Activated naive CD4-positive, alpha-beta T cell treated with anti-CD3 and anti-CD28 coated beads, Interleukin-2, amount 50 U/mL, for 72 hours (primary cell): Measurements from ENCODE around the gene SQSTM1. TPM values are rescaled to one million over a fixed set of nuclear protein-coding genes. Genes with fewer than 3 reads are reported as not detected.
A peak's percentile ranks its signal among the peaks of the same experiment; 100 is the strongest.

Experiments used
- ATAC-seq, 2 donors: fragments of 150-1000 bp; cut with Tn5 transposase; 2 replicates each; pipeline ENCODE4 v1.10.0; 2021; ENCODE audit warnings: mild to moderate bottlenecking in 2 of 2, moderate library complexity in 2 of 2
- DNase-seq, 2 donors: peaks; one replicate each; pipeline ENCODE4 v3.0.0; 2021 to 2022; ENCODE audit warnings: low spot score in 2 of 2
- H3K27ac Mint-ChIP-seq, 2 donors: one replicate each; pipeline ENCODE4 v1.8.0; 2022; ENCODE audit warnings: mild to moderate bottlenecking in 2 of 2, mixed read lengths in 2 of 2
- H3K36me3 Mint-ChIP-seq, 2 donors: one replicate each; pipeline ENCODE4 v1.8.0; 2022; ENCODE audit warnings: mixed read lengths in 2 of 2
- H3K9me3 Mint-ChIP-seq, 2 donors: one replicate each; pipeline ENCODE4 v1.8.0; 2022; ENCODE audit warnings: mixed read lengths in 2 of 2
- total RNA-seq, 2 donors: library from RNA; stranded (reverse); gene quantifications; one replicate each; pipeline ENCODE4 v1.2.3, GENCODE V29; 2022

The SQSTM1 gene
- total RNA-seq, 2 donors from 2014 or later, result 120 to 163 TPM

DNA sequence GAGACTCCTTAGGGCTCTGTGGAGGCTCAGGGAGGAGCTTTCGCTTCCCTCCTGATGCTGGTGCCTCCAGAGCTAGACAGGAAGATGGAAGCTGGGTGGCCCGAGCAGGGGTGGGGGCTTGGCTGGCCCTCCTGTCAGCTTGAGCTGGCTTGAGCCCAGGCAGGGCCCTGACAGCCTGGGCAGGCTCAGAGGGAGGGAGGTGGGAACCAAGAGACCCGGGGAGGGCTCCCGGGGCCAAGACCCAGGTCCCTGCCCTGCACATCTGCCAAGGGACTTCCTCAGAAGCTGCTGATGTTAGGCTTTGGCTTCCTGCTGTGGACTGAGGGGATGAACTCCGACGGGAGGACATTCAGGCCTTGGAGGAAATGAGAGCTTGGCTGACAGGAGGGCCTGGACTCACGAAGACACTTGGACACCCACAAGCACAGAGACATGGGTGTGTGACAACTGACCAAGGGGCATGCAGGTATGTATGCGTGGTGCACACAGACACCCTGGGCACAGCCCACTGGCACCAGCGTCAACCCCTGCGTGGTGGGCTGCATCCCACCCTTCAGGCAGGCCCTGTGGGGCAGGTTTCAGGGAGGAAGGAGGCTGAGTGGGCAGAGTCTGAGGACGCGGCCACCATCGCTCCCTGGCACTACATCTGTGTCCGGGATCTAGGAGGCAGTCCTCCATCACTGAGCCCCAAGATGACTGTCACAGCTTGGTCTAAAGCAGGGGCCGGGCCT, 28.7 kb upstream of the SQSTM1 start:
- ATAC-seq, result no peak
- peaks cover 0 to 6% of the 10 kb centered on the region in 2 donors for H3K36me3 Mint-ChIP-seq

DNA sequence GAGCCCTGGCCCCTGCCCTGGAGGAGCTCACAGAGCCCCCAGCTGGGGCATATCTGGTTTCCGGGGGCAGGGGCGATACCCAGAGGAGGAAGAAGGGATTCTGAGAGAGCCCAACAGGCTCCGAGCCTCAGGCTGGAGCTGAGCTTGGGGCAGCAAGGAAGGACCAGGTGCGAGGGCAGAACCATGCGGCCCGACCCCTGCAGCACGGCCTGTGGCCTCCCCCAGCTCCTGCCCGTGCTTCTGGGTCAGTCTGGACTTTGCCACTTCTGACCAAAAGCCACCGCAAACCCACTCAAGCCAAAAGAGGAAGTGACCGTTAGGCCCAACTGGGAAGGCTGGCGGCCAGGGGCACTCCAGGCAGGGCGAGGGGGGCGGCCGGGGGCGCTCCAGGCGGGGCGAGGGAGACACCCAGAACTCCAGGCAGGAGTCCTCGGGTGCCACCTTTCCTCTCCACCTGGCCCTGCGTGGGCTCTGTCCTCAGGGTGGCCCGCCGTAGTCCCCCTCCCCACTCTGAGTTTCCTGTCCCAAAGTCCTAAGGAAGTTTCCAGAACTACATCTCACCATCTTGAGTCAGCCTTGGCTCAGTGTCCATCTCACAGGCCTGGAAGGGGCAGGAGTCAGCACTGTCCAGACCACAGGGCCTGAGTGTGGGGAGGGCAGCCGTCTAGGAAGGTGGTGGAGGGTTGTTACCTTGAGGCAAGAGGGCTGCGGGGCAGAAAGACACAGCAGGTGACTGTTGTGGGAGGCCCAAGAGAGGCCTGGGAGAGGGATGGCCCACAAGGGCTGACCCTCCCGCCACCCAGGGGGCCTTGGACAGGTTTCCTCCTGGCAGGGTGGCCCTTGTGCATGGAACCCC, 27.9 kb upstream of the SQSTM1 start:
- DNase-seq, result no peak
- Mint-ChIP-seq H3K27ac (no peak overlapping the region), H3K9me3 (no peaks in the 10 kb centered on the region), H3K36me3 (peaks cover 0 to 6% of the 10 kb centered on the region in 2 donors)
- no peak for ATAC-seq

More for the DNA sequence above, 28.7 kb upstream of the SQSTM1 start:
- H3K27ac Mint-ChIP-seq, result no peak overlapping the region
- no peak for DNase-seq
- no peaks in the 10 kb centered on the region for H3K9me3 Mint-ChIP-seq

DNA sequence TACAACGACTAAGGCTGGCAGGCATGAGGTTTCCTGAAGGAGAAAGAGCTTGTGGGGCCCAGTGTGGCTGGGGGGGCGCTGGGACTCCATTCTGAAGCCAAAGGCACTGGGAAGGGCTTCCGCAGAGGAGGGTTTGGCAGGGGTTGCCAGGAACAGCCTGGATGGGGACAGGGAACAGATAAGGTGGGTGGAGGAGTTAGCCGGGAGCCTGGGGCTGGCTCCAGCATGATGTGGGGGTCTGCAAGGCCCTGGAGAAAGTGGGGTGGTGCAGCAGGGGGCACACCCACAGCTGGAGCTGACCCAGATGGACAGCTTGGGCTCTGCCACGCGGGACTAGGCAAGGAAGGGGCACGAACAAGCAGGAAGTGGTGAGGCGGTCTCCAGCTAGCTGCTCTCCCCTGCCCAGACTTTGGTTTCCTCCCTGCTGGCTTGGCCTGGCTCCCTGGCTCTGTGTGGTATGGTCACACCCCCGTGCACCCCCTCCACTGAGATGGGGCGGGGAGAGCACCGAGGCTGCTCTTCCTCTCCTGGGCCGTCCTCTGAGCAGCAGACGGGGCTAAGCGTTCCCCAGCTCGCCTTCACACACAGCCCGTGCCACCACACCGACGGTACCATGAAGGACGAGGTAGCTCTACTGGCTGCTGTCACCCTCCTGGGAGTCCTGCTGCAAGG, 27.1 kb upstream of the SQSTM1 start, which contains the start of gene LTC4S:
TSS of gene LTC4S (plus strand) at position 519 of the 672 bp plus-strand sequence. CDS start at position 614, 95 bp downstream.
- ATAC-seq (peak; percentile 7 to 50), DNase-seq (no peak)
- Mint-ChIP-seq H3K9me3 (no peaks in the 10 kb centered on the region), H3K36me3 (peaks cover 0 to 6% of the 10 kb centered on the region in 2 donors), H3K27ac (peak within 1 kb of the TSS in 1 of 2 donors; percentile 29)

DNA sequence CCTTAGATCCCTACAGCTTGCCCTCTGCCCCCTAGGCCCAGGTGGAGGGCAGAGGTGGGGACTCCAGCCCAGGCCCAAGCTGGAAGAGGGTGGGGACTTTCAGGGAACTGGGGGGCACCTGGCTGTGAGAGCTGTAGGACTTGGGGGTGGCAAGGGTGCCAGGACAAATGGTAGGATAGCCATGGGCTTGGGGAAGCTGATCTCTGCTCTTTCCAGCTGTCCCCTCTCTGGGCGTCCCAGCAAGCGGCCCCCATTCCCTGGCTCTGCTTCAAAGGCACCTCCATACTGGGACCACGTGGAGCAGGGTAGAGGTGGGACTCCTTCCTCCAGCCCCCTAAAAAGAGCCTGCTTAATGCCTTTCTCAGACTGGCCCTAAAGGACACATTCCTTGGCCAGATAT, 26.5 kb upstream of the SQSTM1 start:
- ATAC-seq, result no peak
- Mint-ChIP-seq H3K27ac (no peak overlapping the region), H3K9me3 (no peaks in the 10 kb centered on the region), H3K36me3 (peaks cover 0 to 5% of the 10 kb centered on the region in 2 donors)
- DNase-seq, result no peak

DNA sequence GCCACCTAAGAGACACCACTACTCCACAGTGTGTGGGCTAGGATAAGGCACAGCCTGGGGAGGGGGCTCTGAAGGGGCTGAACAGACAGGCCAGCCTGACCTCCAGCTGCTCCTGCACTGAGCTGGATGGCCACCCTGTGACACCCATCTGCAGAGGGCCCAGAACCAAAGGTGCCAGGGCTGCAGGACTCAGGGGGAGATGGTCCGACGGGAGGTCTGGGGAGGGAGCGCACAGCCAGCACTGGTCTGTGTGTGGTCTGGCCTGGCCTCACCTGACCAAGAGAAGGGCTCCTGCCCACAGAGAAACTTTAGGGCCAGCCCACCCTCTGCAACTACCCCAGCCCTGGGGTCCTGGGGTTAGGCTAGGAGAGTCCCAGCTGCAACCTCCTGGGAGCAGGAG, 26.1 kb upstream of the SQSTM1 start:
- no peaks in the 10 kb centered on the region for H3K9me3 Mint-ChIP-seq

DNA sequence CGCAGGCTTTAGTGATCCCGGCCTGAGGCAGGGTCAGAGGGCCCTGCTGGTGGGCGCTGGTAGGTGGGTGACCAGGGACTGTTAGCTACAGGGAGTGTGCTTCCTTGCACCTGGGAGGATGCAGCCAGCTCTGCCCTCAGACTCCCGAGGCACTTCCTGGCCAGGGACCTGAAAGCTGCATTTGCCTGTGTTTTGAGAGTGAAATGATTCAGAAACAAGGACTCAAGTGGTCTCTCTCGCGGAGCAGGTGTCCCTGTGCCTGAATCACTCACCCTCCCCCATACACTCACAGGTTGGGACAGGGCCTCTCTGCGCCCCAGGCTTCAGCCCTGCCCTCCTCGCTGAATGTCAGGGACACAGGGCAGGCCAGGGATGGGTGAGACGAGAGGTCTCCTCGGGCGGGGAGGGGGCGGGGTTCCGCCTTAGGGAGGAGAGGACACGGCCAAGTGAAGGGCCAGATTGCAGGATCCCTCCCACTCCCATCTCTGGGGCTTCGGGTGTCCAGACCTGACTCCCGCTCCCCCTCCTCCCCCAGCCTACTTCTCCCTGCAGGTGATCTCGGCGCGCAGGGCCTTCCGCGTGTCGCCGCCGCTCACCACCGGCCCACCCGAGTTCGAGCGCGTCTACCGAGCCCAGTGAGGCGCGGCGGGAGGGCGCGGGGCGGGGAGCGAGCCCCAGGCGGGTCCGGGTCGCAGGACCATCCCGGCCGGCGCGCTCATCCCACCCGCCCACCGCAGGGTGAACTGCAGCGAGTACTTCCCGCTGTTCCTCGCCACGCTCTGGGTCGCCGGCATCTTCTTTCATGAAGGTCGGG, 25.4 kb upstream of the SQSTM1 start:
- DNase-seq, result no peak
- peak in 1 of 2 donors; percentile 2 for ATAC-seq
- H3K9me3 Mint-ChIP-seq, result no peaks in the 10 kb centered on the region

More for the DNA sequence above, 26.1 kb upstream of the SQSTM1 start:
- ATAC-seq, result no peak
- DNase-seq, result no peak
- Mint-ChIP-seq H3K36me3 (peaks cover 0 to under 1% of the 10 kb centered on the region in 2 donors), H3K27ac (no peak overlapping the region)

DNA sequence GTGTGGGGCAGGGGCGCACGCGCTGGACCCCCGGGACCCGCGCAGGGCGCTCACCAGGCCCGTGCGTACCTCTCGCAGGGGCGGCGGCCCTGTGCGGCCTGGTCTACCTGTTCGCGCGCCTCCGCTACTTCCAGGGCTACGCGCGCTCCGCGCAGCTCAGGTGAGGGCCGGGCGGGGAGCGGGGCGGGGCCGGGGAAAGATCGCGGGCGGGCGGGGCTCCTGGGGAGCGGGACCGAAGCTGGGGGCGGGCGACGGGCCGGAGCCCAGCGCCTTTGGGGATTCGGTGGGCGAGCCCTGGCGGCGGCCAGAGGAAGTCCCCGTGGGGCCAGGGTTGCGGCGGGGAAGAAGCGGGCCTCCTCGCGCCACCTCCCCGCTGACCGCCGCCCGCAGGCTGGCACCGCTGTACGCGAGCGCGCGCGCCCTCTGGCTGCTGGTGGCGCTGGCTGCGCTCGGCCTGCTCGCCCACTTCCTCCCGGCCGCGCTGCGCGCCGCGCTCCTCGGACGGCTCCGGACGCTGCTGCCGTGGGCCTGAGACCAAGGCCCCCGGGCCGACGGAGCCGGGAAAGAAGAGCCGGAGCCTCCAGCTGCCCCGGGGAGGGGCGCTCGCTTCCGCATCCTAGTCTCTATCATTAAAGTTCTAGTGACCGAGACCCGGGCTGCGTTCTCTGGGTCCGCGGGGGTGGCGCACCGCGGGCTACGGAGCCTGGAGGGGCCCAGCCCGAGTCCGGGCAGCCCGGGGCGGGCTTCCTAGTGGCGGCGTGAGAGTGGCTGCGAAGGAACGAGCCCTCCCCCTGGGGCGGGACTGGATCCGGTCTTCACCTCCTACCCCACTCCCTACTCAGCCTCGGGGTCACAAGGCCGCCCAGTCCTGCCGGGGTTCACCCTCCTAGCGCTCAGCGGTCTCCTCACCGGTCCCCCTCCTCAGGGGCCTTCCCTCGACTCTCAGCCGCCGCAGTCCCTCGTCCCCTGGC, 24.6 kb upstream of the SQSTM1 start:
- H3K27ac Mint-ChIP-seq, result no peak overlapping the region
- ATAC-seq (peak; percentile 72 to 81), DNase-seq (peak; percentile 72 to 85)
- H3K36me3 Mint-ChIP-seq, result no peaks in the 10 kb centered on the region
- no peaks in the 10 kb centered on the region for H3K9me3 Mint-ChIP-seq

More for the DNA sequence above, 25.4 kb upstream of the SQSTM1 start:
- Mint-ChIP-seq H3K27ac (no peak overlapping the region), H3K36me3 (no peaks in the 10 kb centered on the region)

DNA sequence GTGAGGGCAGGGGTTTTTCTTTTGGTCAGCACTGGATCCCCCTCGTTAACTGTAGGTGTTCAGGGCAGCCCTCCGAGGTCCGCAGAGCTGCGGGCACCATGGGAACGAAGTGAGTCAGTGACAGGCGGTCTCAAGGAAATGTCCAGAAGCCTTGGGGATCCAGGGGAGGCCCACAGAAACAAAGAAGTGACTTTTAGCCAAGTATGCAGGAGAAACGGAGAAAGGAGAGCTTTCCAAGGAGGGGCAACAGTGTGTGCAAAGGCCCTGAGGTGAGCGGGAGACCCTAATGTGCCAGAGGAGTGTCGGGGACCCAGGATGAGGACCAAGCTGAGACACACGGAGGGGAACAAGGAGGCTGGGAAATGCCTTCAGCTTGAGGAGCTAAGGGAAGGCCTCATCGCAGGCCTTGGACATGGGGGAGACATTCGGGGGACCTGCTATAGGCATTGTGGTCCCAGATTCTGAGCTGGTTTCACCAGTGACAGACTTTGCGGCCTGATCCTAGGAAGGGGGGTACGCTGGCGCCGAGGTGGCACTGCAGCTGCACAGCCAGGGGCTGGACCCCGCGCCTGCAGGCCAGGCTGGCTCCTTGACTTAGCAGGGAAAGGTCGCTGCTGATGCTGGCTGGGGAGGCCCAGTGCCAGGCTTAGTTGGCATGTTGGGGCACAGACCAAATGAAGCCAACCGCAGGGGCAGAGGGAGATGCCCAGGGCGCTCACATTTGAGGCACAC, 23.7 kb upstream of the SQSTM1 start:
- Mint-ChIP-seq H3K27ac (no peak overlapping the region), H3K9me3 (no peaks in the 10 kb centered on the region), H3K36me3 (peaks cover 0 to 6% of the 10 kb centered on the region in 2 donors)
- DNase-seq, result no peak
- no peak for ATAC-seq

DNA sequence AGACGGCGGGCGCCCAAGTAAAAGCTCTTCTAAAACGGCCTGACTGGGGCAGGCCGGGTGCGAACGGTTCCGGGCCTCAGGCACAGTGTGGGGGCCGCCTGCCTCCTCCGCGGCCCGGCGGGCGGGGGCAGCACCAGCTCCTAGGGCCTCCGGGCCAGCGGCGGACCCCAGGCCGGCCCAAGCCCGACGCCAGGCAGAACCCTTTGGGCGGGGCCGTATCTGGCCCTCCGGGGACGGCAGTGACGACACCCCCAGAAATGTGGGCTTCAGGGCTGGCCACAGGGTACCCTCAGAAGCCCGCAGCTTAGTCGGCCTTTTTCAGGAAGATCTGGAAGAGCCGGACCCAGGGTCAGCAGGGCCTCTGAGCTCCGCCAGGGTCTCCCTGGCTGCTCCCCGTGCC, 23.0 kb upstream of the SQSTM1 start:
- no peaks in the 10 kb centered on the region for H3K9me3 Mint-ChIP-seq
- DNase-seq (no peak), ATAC-seq (no peak)
- no peak overlapping the region for H3K27ac Mint-ChIP-seq
- H3K36me3 Mint-ChIP-seq, result peaks cover 0 to 6% of the 10 kb centered on the region in 2 donors

DNA sequence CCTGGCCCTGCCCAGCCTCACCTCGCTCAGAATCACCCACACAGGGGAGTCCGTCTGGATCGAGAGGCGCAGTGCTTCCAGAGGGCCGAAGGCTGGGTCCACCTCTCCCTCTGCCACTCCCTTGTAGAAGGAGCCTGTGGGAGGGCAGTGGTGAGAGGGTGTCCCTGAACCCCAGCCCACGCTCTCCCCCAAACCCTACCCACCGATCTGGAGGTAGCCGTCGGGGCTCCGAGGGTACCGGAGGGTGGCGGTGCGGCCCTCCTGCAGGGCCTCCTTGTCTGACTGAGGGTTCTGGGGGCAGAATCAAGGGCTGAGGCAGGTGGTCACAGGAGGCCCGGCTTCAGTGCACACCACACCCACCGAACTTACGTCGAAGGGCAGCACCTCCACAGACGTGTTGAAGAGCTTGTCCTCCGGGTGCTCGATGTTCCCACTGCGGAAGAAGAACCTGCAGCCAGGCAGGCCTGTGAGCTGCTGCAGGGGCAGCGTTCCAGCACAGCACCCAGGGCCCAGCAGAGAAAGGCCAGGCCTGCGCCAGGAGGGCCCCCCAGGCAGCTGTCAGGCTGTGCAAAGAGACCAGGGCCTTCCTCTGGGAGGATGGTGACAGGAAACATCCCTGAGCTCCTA, 22.4 kb upstream of the SQSTM1 start:
- peaks cover 0 to 6% of the 10 kb centered on the region in 2 donors for H3K36me3 Mint-ChIP-seq
- no peak for ATAC-seq
- H3K9me3 Mint-ChIP-seq, result no peaks in the 10 kb centered on the region
- no peak overlapping the region for H3K27ac Mint-ChIP-seq
- no peak for DNase-seq

DNA sequence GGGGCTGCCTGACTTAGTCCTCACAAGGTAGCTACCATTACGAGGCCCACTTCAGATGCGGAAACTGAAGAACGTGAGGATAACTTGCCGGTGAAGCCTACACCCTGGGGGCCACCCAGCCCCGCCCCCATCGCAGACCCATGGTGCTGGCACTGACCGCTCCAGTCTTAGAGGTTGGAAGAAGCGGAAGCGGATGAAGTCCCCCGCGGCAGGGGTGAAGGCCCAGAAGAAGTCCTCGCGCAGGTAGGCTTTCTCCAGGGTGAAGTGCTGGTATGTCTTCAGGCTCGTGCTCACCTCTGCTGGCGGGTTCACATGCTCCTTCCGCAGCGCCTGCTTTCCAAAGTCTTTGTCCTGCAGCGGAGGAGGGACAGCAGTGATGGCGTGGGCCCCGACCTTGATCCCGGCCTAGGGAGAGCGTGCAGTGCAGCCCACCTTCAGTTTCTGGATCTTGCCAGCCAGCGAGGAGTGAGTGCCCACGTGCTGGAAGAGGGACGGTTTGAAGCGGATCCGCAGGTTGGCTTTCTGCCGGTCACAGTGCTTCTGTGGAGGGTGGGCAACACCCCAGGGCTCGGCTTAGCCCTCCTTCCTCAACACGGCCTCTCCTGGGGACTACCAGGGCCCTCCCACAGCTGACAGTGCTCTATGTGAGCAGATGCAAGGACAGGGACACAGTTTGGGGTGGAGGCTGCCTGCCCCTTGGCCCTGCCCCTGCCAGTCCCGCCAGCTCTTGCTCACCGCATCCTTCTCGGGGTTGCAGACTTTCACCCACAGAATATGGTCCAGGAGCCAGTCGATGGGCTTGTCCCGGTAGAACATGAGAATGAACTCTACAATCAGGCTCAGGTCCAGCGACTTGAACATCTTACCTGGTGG, 21.7 kb upstream of the SQSTM1 start:
- Mint-ChIP-seq H3K9me3 (no peaks in the 10 kb centered on the region), H3K27ac (peak overlapping the region in 1 of 2 donors; percentile 53), H3K36me3 (peaks cover 0 to 6% of the 10 kb centered on the region in 2 donors)
- no peak for ATAC-seq
- peak in 1 of 2 donors; percentile 54 for DNase-seq

DNA sequence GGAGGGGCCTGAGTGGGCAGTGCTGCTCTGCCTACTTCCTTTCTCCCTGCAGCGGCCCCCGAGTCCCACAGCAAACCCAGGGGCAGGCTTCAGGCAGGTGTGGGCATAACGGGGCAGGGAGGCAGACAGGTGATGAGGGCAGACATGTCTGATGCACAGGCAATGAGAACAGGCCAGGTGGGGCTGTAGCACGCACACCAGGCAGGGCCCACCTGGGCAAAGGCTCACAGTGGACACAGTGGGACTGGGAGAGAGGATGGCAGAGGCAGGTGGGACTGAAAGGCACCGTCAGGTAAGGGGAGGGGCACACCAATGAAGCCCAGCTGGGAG, 21.1 kb upstream of the SQSTM1 start:
- ATAC-seq (no peak), DNase-seq (no peak)
- Mint-ChIP-seq H3K9me3 (no peaks in the 10 kb centered on the region), H3K27ac (peak overlapping the region in 1 of 2 donors; percentile 53), H3K36me3 (peaks cover 0 to 6% of the 10 kb centered on the region in 2 donors)

DNA sequence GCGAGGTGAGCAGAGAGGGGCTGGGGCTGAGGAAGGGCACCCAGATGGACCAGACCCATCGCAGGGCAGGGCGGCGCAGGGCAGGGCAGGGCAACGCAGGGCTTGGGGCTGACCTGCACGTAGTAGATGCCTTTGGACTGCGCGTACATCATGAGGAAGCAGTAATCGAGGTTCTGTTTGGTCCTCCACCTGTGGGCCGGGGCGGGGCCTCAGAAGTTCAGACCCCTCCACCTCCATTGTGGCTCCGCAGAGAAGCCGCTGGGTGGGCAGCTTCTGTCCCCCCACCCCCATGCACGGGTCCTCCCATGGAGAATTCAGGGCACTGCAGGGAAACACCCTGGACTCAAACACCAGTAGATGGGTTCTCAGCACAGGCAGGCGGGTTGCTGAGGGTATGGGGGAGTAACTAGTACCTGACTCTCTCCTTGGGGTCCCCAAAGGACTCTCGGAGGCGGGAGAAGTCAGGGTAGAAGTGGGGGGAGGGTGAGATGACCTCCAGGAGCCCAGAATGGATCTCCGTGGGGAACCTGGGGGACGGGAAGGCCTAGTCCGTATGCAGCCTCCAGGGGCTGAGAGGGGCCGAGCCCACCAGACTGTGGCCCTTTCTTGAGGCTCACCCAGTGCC, 20.5 kb upstream of the SQSTM1 start:
- DNase-seq, result no peak
- Mint-ChIP-seq H3K27ac (no peak overlapping the region), H3K9me3 (no peaks in the 10 kb centered on the region), H3K36me3 (peaks cover 0 to 6% of the 10 kb centered on the region in 2 donors)
- no peak for ATAC-seq
